Central memory CD4-positive, alpha-beta T cell (primary cell): ENCODE measurements around the gene PTPRC.

ENCODE experiments used
- DNase-seq: peaks from one replicate; pipeline ENCODE4 v3.0.0; 2022

Gene PTPRC

DNA sequence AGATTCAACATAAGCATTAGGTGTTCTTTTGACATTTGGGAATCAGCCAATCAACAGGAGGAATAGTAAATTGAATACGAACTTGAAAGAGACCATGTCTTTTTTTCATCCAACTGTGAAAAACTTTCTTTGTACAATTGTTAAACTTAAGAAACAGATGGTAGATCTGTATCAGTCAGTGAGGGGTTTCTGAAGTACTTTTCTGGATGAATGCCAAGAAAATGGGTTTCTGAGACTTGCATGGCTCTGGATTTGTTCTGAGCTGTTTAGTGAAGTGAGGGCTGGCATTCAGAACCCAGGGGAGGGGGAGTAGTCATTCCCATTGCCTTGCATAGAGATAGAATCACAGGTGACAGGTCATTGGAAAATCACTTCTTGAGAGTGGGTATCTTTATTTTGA lies 37.4 kb downstream of the PTPRC start:
- peak; percentile 45 for DNase-seq

GRCh38 chr1:198677027-198677426 lies 38.2 kb downstream of the PTPRC start:
- no peak for DNase-seq

DNA sequence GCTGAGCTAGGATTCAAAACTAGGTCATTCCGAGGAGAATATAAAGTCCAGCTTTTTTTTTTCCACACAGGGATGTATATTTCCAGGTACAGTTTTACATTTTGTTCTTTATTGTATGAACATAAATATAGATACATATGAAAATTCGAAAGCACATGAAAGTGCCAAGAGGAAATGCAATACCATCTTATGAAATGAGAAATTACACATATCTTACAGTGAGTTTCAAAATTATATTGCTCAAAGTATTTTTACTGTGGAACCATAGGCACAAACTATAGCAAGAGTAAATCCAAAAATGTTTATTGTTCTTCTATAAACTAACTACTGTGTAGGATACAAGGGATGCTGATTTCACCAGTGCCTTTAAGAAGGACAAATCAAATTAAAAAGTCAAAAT lies 39.0 kb downstream of the PTPRC start:
- no peak for DNase-seq

GRCh38 chr1:198678301-198678836 lies 39.5 kb downstream of the PTPRC start:
- peak; percentile 76 for DNase-seq

GRCh38 chr1:198678901-198679329 lies 40.1 kb downstream of the PTPRC start:
- DNase-seq, result peak; percentile 52

- peak; percentile 46 for DNase-seq
Measured at GRCh38 chr1:198679535-198680173, 40.8 kb downstream of the PTPRC start.

- DNase-seq, result peak; percentile 36
Measured at GRCh38 chr1:198680174-198680875, 41.5 kb downstream of the PTPRC start.

GRCh38 chr1:198681252-198681651 lies 42.4 kb downstream of the PTPRC start:
- no peak for DNase-seq

DNA sequence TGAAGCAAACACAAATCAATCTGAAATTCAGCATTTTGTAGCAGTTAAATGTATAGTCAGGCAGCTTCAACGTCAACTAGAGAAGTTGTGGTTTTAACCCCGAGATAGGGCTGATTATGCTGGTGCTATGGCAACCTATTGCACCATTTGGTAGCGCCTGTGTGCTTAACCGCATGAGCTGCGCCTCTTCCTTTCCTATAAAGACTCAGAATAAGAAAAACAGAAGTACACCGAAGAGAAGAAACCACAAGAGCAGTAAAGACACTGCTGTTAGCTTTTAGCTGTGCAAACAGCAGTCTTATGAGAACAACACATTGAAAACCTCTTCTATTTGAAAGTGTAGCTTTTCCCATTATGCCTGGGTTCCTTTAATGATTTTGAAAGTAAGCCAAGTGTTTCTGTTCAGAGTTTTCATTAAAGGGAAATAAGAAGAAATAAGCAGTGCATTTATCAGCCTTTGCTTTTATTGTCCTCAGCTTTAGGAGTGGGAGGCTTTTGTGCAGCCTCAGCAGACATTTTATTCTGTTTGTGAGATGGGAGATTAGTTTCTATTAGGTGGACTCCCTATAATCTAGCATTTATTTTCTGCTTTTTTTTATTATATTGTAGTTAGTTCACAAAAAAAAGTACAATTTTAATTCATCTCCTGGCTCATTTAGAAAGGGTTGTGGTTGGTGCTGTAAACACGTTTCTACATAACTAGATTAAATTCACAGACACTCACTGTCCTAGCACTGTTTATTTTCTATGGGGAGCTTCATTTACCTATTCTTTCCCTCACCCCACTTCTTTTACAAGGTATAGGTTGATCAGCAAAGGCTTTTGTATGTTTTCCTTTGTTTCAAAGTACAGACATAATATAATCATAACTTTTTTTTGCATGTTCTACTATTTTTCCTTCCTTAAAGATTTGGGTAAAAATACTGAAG lies 43.3 kb downstream of the PTPRC start:
- DNase-seq, result peak; percentile 94

- DNase-seq, result no peak
Measured at GRCh38 chr1:198682850-198683249, 44.0 kb downstream of the PTPRC start.

- DNase-seq, result no peak
Measured at GRCh38 chr1:198683449-198683848, 44.6 kb downstream of the PTPRC start.

DNA sequence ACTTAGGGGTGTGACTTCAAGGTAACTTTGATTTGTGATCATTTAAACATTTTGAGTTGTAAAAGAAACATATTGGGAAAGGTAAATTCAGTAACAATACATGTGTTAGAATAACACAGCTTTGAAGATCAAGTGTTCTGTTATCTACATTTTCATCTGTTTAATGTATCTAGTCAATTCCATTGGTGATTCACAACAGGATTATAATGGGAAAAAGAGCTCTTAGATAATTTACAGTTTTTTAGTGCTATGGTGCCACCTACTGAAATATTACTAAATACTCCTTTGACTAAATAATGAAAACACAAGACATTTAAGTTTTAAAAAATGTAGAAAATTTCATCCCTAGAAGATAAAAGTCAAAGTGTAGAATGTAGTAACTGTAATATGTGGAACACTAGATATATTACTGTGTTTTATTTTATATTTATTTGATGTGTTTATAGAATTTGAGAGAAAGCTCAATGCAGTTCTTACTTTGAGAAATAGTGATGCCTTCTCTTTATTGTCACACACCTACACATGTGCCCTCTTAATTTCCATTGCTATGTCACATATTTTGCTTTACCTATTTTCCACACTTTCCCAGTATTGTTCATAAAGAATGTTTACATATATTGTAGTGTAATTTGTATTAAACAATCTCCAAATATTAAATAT lies 47.4 kb downstream of the PTPRC start:
- peak; percentile 33 for DNase-seq

GRCh38 chr1:198687429-198687828 lies 48.6 kb downstream of the PTPRC start:
- no peak for DNase-seq

DNA sequence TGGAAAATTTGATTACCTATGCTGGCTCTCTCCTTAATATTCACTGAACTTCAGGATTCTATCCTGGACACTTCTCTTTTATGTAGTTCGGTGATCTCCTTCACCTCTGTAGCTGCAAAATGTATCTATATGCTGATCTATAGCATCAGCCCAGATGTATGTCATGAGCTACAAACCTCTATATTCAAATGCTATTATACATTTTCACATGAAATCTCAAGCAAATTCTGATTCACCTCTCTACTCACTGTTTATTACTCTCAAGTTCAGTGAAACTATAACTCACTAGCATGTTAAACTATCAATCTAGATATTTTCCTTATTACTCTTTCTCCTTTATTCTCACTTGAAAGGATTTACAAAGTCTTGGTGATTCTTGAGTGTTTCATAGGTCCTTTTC lies 52.2 kb downstream of the PTPRC start:
- DNase-seq, result no peak

GRCh38 chr1:198693321-198693720 lies 54.5 kb downstream of the PTPRC start:
- no peak for DNase-seq

DNA sequence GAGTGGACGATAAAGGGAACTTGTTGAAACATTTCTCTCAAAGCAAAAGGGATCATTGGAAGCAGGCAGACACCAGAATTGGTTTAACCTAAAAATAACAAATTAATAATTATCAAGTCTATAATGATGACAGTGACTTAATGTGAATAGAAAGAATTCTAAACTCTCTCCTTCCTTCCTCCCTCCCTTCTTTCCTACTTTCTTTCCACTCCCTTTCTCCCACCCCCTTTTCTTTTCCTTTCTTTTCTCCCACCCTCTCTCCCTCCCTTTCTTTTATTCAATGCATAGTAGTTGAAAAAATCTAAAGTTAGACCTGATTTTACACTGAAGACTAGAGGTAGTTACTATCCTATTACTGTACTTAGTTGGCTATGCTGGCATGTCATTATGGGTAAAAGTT lies 55.7 kb downstream of the PTPRC start:
- no peak for DNase-seq

DNA sequence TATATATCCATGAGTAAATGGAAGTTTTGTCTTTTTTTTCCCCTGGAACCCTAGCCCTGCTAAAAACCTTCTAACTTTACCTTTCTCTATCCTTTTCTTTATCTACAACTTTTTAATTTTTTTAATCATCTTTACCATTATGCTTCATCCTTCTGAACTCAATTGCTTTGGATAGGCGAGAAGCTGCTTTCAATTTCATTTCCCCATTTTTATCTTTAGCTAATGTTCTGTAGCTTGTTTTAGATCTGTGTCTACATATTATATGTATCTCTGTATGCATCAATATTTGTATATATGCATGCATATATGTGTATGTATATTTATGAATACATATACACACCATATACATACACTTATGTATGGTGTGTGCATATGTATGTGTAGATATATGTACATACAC lies 57.4 kb downstream of the PTPRC start:
- no peak for DNase-seq

- DNase-seq, result peak; percentile 60
Measured at GRCh38 chr1:198699167-198700015, 60.6 kb downstream of the PTPRC start.

DNA sequence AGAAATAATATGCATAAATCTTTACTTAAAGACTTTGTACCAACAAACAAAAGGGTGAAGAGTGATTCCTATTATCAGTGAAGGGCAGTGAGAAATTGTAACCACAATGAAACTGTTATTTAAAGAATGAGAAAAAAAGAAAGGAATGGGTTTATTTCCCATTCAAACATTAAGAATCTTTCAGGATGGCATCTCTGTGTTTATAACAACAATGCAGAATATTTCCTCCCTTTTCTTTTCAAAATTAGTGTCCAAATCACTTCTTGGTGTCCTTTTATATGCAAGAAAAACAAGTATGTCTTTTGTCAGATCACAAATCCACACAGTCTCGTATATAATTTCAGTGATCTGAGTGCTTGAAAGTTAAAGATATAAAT lies 61.2 kb downstream of the PTPRC start:
- no peak for DNase-seq

DNA sequence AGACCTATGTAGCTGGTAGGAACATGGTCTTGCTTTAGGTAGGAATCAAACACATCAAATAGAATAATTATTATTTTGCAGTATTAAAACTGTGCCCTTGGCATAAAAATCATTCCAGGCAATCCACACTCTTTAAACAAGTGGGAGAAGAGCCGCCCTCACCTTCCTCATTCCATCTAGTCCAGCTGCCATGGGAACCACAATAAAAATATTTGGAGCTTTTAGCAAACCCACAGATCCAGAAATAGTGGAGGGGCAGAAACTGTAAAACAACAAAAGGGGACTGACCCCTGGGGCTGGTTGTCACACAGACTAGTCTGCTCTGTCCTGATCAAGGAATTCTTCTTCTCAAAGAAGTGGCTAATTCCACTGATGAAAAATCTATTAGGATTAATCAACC lies 61.6 kb downstream of the PTPRC start:
- no peak for DNase-seq

DNA sequence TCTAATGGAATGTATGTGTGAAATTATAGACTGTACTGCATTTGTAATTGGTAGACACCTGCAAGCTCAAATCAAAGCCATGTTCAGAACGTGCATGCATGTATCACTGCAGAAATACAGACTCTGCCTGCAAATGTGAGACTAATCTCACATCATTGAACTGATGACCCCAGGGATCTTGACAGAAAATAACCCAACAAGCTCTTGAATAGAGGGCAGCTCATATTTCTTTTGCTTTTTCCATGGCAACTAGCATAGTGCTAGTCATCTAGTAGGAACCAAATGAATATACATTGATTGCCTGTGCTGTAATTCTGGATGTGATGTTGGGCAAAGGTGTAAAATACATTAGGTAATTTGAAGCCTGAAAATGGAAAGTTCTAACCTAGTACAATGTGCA lies 62.4 kb downstream of the PTPRC start:
- no peak for DNase-seq
